Measurements from ENCODE around the gene TLR1.
"Not testable (repeated sequence)": the region's sequence is repeated elsewhere in the genome, so short reads cannot be mapped to it uniquely, and the experiment has no call there.

Gene TLR1

GRCh38 chr4:38804654-38805295 lies at the start of gene TLR1:
Gene TLR1 (minus strand): TSS chr4:38804791. CDS start chr4:38798831, 5,960 bp downstream.
- peak; percentile 93 for FAIRE-seq

DNA sequence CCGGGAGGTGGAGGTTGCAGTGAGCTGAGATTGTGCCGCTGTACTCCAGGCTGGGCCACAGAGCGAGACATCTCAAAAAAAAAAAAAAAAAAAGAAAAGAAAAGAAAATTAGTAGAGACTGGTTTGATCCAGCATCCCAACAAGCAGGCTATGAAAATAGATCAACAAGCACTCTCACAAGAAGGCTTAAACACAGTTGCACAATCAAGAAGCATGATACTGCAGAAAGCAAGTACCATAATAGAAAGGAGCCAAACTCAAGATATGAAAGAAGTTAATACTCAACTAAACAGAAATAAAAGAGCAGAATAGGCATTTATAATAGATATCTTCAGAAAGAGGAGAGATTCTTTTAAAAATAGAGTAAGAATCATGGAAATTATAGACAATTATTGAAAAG lies 41.4 kb upstream of the TLR1 start:
- FAIRE-seq, result no peak

- no peak for FAIRE-seq
Measured at GRCh38 chr4:38842994-38843393, 38.4 kb upstream of the TLR1 start.

- FAIRE-seq, result no peak
Measured at GRCh38 chr4:38837849-38838248, 33.3 kb upstream of the TLR1 start.

- FAIRE-seq, result no peak
Measured at GRCh38 chr4:38837334-38837733, 32.7 kb upstream of the TLR1 start.

DNA sequence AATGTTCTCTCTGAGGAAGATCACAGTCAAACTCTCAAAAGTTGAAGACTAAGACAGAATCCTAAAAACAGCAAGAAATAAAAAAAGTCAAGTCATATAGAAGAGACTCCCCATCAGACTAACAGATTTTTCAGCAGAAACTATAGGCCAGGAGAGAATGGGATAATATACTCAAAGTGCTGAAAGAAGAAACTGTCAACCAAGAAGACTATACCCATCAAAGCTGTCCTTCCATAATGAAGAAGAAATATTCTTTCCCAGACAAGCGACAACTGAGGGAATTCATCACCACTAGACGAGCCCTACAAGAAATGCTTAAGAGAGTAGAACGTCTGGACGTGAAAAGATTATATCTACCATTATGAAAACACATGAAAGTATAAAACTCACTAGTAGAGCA lies 30.0 kb upstream of the TLR1 start:
- FAIRE-seq, result no peak

DNA sequence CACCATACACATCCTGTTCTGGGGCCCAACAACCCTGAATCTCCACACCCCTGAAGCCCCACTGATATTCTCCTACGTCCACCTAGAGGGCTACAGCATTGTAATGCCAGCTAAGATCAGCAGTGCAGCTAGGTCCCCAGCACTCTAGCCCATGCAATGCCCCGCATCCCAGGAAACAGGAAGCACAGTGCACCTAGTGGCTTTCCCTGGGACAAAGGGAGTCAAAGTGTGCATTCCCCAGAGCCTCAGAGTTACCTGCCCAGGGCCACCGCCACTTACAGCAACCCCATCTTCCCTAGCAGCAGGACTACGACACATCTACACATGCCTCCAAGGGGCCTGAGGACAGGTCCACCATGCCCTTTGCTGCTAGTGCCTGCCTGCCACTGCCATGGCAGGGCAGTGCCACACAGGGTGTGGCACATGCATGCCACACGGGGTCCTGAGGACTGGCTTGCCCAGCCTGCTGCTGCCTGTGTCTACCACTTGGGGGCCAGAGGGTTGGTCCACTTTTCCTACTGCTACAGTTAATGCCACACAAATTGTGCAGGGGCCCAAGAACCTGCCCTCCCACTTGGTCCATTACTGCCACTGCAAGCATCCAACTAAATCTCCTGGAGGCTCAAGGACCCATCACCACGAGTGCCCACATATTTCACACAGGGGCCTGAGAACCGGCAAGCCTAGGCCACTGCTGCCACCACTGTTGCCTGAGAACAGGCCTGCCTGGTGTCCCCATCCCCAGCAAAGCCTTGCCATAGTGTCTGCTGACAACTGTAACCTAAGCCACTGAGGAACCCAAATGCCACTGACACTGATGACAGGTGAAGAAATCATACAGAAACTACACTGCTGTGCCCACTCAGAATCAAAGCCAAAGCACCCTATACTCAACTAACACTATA lies 28.3 kb upstream of the TLR1 start:
- no peak for FAIRE-seq

DNA sequence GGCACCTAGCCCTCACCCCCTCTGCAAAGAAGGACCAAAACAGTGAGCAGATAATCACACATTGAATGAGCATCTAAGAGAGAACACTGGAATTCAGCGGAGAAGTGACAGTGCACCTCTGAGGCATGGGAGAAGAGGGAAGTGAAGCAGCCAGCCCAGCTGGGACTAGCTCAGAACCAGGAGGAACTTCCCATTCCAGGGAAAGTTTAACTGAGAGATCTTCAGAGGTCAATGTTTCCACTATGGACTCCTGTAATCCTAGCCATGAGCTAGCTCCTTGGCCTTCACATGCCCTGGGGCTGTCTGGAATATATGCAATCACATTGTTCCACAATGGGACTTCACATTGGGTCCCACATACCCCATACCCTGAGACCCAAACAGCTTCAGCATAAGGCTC lies 27.6 kb upstream of the TLR1 start:
- FAIRE-seq, result no peak

DNA sequence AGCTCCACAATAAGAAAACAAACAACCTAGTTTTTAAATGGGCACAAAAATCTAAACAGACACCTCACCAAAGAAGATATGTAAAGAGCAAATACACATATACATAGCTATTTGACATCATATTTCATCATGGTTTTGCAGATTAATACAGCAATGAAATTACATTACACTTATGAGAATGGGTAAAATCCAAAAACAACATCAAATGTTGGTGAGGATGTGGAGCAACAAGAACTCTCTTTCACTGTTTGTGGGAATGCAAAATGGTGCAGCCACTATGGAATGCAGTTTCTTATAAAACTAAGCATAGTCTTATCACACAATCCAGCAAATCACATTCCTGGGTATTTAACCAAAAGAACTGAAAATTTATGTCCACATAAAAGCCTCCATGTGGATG lies 27.1 kb upstream of the TLR1 start:
- FAIRE-seq, result no peak

- no peak for FAIRE-seq
Measured at GRCh38 chr4:38829237-38829636, 24.6 kb upstream of the TLR1 start.

DNA sequence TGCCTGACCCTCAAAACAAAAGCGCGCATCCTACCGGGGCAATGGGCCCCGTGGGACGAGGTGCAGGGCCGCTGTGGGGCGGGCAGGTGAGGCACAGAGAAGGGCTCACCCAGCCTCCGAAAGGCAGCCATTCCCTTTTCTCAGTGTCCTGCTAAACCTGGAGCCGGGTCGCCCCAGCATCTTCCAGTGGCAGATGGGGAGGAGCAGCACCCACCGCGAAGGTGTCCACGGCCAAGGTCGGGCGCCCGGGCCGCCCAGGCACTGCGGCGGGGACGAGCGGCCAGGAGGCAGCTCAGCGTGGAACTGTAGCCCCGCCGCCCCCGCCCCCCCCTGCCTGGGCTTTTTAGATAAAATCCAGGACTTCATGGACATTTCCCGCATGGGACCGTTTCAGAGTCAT lies 19.2 kb upstream of the TLR1 start:
- no peak for FAIRE-seq

- no peak for FAIRE-seq
Measured at GRCh38 chr4:38822748-38823303, 18.2 kb upstream of the TLR1 start.

GRCh38 chr4:38821739-38822138 lies 17.1 kb upstream of the TLR1 start:
- FAIRE-seq, result no peak

DNA sequence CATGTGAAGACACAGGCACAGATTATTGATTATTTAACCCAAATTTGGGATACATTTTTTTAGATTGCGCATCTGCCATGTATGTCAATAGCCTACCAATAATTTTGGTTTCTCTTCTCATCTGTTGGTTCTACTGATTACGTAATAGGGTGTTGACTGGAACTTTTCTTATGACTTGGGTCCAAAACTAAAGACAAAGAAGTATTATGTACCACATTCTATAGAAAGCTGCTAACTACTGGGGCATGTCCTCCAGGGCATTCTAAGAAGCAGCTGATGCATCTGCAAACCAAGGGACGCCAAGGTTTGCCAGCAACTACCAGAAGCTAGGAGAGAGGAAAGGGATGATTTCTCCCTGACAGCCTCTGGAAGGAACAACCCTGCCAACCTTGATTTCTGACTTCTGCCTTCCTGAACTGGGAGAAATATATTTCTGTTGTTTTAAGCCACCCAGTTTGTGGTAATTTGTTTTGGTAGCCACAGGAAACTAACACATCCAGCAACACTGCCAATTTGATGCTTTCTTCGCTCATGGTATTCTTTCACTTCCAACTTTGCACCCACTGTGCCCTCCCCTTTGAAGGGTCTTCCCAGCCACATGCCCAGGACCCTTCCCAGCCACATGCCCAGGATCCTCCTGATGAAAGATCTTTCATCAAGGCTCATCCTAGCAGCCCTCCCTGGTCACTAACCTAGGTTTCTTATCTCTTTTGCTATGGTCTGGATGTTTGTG lies 15.9 kb upstream of the TLR1 start:
- FAIRE-seq, result no peak

GRCh38 chr4:38819569-38819968 lies 15.0 kb upstream of the TLR1 start:
- no peak for FAIRE-seq

DNA sequence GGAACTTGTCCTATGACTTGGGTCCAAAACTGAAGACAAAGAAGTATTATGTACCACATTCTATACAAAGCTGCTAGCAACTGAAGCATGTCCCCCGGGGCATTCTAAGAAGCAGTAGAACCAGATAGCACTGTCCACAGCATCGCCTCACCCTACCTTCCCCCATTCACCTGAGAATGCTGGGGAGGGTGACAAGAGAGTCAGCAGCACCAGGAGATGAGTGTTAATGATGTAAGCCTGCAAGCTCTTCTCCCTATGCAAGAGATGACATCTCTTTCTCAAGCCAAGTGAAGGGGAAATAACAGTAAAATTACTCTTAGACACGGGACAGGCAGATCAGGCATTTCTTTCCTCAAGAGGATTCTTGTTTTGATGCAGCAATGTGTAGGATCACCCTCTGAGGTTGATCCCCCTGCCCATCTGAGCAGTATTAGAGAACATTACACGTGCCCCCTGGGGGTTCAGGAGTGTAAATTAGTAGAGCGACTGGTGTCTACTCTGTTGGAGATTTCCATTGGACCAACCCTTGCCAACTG lies 13.9 kb upstream of the TLR1 start:
- FAIRE-seq, result no peak

DNA sequence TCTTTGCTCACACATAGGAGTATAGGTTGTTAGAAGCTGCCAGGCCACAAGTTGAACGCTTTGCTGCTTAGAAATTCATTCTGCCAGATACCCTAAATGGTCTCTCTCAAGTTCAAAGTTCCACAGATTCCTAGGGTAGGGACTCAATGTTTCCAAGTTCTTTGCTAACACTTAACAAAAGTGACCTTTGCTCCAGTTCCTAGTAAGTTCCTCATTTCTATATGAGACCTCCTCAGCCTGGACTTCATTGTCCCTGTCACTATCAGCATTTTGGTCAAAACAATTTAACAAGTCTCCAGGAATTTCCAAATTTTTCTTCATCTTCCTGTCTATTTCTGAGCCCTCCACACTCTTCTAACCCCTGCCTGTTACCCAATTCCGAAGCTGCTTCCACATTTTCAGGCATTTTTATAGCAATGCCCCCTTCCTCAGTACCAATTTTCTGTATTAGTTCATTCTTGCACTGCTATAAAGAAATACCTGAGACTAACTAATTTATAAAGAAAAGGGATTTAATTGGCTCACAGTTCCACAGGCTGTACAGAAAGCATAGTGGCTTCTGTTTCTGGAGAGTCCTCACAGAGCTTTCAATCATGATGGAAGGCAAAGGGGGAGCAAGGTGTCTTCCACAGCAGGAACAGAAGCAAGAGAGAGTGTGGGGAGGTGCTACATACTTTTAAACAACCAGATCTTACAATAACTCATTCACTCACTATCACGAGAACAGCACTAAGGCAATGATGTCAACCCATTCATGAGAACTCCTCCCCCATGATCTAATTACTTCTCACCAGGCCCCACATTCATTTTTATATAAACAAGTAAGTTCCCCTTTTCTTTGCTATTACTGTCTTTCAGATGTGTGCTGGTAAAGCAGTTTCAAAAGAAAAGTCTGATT lies 11.5 kb upstream of the TLR1 start:
- FAIRE-seq, result no peak

DNA sequence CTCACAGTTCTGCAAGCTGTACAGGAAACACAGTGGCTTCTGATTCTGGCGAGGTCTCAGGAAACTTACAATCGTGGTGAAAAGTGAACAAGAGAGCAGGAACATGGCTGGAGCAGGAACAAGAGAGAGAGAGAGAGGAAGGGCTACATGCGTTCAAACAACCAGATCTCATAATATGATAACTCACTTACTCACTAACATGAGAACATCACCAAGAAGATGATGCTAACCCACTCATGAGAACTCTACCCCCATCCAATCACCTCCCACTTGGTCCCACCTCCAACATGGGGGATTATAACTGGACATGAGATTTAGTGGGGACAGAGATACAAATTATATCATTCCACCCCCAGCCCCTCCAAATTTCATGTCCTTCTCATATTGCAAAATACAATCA lies 9.8 kb upstream of the TLR1 start:
- no peak for FAIRE-seq

DNA sequence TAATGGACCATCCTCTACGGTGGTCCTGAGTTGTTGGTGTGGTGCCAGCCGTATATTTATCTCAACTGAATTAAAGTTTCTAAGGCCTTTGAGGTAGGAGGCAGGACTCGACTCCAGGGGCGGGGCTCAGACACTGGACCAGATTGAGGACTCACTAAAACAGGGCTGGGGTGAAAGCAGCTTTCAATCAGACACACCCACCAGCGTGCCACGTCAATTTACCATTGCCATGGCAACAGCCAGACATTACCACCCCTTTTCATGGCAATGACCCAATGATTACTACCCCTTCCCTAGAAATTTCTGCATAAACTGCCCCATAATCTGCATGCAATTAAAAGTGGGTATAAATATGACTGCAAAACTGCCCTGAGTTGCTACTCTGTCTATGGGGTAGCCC lies 6.7 kb upstream of the TLR1 start:
- FAIRE-seq, result no peak

DNA sequence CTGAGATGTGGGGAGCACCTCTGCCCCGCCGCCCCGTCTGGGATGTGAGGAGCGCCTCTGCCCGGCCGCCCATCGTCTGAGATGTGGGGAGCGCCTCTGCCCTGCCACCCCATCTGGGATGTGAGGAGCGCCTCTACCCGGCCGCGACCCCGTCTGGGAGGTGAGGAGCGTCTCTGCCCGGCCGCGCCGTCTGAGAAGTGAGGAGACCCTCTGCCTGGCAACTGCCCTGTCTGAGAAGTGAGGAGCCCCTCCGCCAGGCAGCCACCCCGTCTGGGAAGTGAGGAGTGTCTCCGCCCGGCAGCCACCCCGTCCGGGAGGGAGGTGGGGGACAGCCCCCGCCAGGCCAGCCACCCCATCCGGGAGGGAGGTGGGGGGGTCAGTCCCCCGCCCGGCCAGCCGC lies 2.9 kb upstream of the TLR1 start:
- not testable (repeated sequence) for FAIRE-seq

- FAIRE-seq, result not testable (repeated sequence)
Measured at GRCh38 chr4:38806251-38806650, 1.7 kb upstream of the TLR1 start.

- no peak for FAIRE-seq
Measured at GRCh38 chr4:38805530-38806145, 1.0 kb upstream of the TLR1 start.

Data from islet of Langerhans (tissue), 1 donor.